C1 segment of cervical spinal cord (tissue), 14 donors: ENCODE data around the gene PSMF1.
"Not testable (repeated sequence)": the region's sequence is repeated elsewhere in the genome, so short reads cannot be mapped to it uniquely, and the experiment has no call there.

Experiments used
- DNase-seq, 14 donors: peaks; one replicate each; lab custom pipeline; 2025; lab: John Stamatoyannopoulos, UW

The PSMF1 gene

DNA sequence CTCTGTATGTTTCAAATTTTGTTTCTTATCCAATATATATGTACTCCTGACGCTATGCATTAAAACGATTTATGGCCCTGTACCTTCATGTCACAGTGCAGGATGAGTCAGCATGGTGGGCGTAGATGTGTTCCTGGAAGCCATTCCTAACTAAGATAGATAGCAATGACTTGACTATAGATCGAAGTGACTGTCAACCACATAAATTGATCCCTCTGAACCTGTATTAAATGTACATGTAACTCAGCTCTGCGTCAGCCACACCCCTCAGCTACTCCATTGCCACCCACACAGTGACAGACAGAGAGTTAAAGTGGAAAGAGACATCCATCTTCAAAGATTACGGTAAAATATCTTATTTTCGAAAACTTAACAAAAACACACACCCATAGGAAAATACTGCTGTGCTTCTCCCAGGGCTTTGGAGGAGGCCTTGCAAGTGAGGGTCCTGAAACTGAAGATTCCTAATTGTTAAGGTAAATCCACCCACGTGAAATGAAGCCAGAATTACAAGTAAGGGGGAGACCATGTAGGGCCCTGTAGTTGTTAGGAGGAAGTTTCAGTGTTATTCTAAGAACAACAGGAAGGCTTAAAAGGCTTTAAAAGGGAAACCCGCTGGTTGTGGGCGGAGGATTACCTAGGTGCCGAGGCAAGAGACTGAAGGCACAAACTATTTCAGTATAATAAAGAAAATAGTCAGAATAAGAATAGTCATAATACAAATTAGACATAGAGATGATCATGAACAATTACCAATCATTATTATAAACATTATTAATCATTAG, 97.2 kb downstream of the PSMF1 start:
- no peak for DNase-seq

GRCh38 chr20:1216527-1217427, 98.4 kb downstream of the PSMF1 start:
- not testable (repeated sequence) for DNase-seq
